ENCODE results near the gene MICAL2. TPM values are rescaled to one million over a fixed set of nuclear protein-coding genes. Genes with fewer than 3 reads are reported as not detected.

MICAL2 gene
- total and polyA plus RNA-seq, 10 of the 15 experiments (the other 5 are each of a cell fraction or from before 2014, with no cell fraction given), result 0.90 to 5.6 (median 2.4) TPM

GRCh38 chr11:12174477-12175143 is 64.2 kb downstream of the MICAL2 start (continued):
- TF ChIP-seq NFXL1 (IDR thresholded peaks at IDR 0.05; ENCODE audit: borderline replicate concordance) (no peak), MXI1 (IDR thresholded peaks at IDR 0.05; ENCODE audit: low read depth, low read length) (no peak), SREBF2 (IDR thresholded peaks at IDR 0.05; ENCODE audit: low read length) (no peak), TCF7 (IDR thresholded peaks at IDR 0.05; ENCODE audit: borderline replicate concordance) (peak; percentile 61; the same call in 1 of the 2 replicates), ASH2L (IDR thresholded peaks at IDR 0.05; ENCODE audit: borderline replicate concordance, low read depth) (0 out of 2 replicates have a peak, but pooled peaks have one; percentile 31), FOXK2 (IDR thresholded peaks at IDR 0.05) (peak; percentile 18; the same call in 1 of the 2 replicates), MLLT1 (IDR thresholded peaks at IDR 0.05) (no peak), POLR2A (IDR thresholded peaks at IDR 0.05; ENCODE audit: low read depth, low read length) (no peak), KDM1A (IDR thresholded peaks at IDR 0.05; ENCODE audit: borderline replicate concordance) (no peak), ZNF207 (IDR thresholded peaks at IDR 0.05; ENCODE audit: borderline replicate concordance) (peak; percentile 31; the same call in 1 of the 2 replicates), ZBTB40 (IDR thresholded peaks at IDR 0.05; ENCODE audit: borderline replicate concordance) (no peak), USF2 (IDR thresholded peaks at IDR 0.05; ENCODE audit: borderline replicate concordance, low read depth, low read length) (no peak), MYC (IDR thresholded peaks at IDR 0.05; ENCODE audit: insufficient read depth, insufficient read length, insufficient replicate concordance, low read length, severe bottlenecking) (no peak), TBL1XR1 (IDR thresholded peaks at IDR 0.05; ENCODE audit: low read depth, low read length) (peak; percentile 84; the same call in 1 of the 2 replicates), HSF1 (IDR thresholded peaks at IDR 0.05; ENCODE audit: low read depth, low read length) (no peak), CREB1 (IDR thresholded peaks at IDR 0.05; ENCODE audit: low read depth) (peak; percentile 85), HDAC6 (IDR thresholded peaks at IDR 0.05; ENCODE audit: unreplicated experiment) (no peak), BACH1 (IDR thresholded peaks at IDR 0.05; ENCODE audit: borderline replicate concordance) (peak; percentile 99), NR2C1 (IDR thresholded peaks at IDR 0.05) (no peak), E2F4 (IDR thresholded peaks at IDR 0.05; ENCODE audit: low read depth, low read length) (no peak)
